ENCODE measurements around the gene KIAA1328. TPM values are rescaled to one million over a fixed set of nuclear protein-coding genes. Genes with fewer than 3 reads are reported as not detected.

KIAA1328 gene
- total RNA-seq, 4 donors from 2014 or later = 16.1 to 32.0 (median 20.1) TPM

GRCh38 chr18:36888778-36889177 is 59.9 kb downstream of the KIAA1328 start:
- intact Hi-C loops (cut with DNase I; ENCODE audit: low total_unique reads) = no loop called here
- TF ChIP-seq CTCF (IDR thresholded peaks at IDR 0.05) (no peak), POLR2A (IDR thresholded peaks at IDR 0.05) (no peak)
- no peak overlapping the region for H3K4me3 ChIP-seq (ENCODE audit: low read depth, poor library complexity, severe bottlenecking)
- no peak for DNase-seq (ENCODE audit: low spot score in 2 of 2)

- no peak for DNase-seq (ENCODE audit: low spot score in 2 of 2)
- TF ChIP-seq CTCF (IDR thresholded peaks at IDR 0.05) = no peak
- no peak for TF ChIP-seq POLR2A (IDR thresholded peaks at IDR 0.05)
- no peak overlapping the region for H3K4me3 ChIP-seq (ENCODE audit: low read depth, poor library complexity, severe bottlenecking)
- intact Hi-C loops (cut with DNase I; ENCODE audit: low total_unique reads) = no loop called here
- 74 to 90% methylated on average over 1 of the region's 1 CpG for whole genome bisulfite sequencing, 2 donors
Observed at GRCh38 chr18:36889321-36889720, 60.4 kb downstream of the KIAA1328 start.

- no peak overlapping the region for H3K4me3 ChIP-seq (ENCODE audit: low read depth, poor library complexity, severe bottlenecking)
- no peak for DNase-seq (ENCODE audit: low spot score in 2 of 2)
- TF ChIP-seq CTCF (IDR thresholded peaks at IDR 0.05) (no peak), POLR2A (IDR thresholded peaks at IDR 0.05) (no peak)
- intact Hi-C loops (cut with DNase I; ENCODE audit: low total_unique reads) = no loop called here
Observed at GRCh38 chr18:36889742-36890141, 60.8 kb downstream of the KIAA1328 start.

DNA sequence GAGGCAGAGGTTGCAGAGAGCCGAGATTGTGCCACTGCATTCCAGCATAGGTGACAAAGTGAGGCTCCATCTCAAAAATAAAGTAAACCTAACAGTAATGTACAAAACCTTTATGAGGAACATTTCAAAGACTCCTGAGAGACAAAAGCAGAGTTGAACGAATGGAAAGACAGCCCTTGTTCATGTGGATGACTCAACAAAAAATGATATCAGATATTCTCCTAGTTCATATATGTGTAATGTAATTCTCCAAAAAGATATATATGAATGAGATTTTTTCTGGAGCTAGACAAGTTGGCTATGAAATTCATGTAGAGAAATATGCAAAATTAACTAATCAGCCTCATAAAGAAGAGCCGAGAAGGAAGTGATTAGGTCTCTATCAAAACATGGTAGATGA is 61.7 kb downstream of the KIAA1328 start:
- 95 to 98% methylated on average over 3 of the region's 3 CpGs for WGBS, 2 donors
- DNase-seq (ENCODE audit: low spot score in 2 of 2) = no peak
- intact Hi-C loops (cut with DNase I; ENCODE audit: low total_unique reads) = no loop called here
- TF ChIP-seq POLR2A (IDR thresholded peaks at IDR 0.05) (no peak), CTCF (IDR thresholded peaks at IDR 0.05) (no peak)
- H3K4me3 ChIP-seq (ENCODE audit: low read depth, poor library complexity, severe bottlenecking) = no peak overlapping the region

DNA sequence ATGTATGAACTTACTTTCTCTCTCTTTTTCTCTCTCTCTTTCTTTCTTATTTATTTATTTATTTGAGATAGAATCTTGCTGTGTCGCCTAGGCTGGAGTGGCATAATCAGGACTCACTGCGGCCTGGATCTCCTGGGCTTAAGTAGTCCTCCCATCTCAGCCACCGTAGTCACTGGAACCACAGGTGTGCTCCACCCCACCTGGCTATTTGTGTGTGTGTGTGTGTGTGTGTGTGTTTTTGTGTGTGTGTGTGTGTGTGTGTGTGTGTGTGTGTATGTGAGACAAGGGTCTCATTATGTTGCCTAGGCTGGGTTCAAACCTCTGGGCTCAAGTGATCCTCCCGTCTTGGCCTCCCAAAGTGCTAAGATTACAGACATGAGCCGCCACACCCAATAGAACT is 64.3 kb downstream of the KIAA1328 start:
- intact Hi-C loops (cut with DNase I; ENCODE audit: low total_unique reads) = no loop called here
- 96 to 97% methylated on average over 5 of the region's 5 CpGs for WGBS, 2 donors
- H3K4me3 ChIP-seq (ENCODE audit: low read depth, poor library complexity, severe bottlenecking) = no peak overlapping the region
- no peak for TF ChIP-seq CTCF (IDR thresholded peaks at IDR 0.05)
- no peak for TF ChIP-seq POLR2A (IDR thresholded peaks at IDR 0.05)
- no peak for DNase-seq (ENCODE audit: low spot score in 2 of 2)

GRCh38 chr18:36895606-36896005 is 66.7 kb downstream of the KIAA1328 start:
- no peak overlapping the region for H3K4me3 ChIP-seq (ENCODE audit: low read depth, poor library complexity, severe bottlenecking)
- intact Hi-C loops (cut with DNase I; ENCODE audit: low total_unique reads) = no loop called here
- DNase-seq (ENCODE audit: low spot score in 2 of 2) = no peak
- WGBS, 2 donors = 91 to 92% methylated on average over 4 of the region's 4 CpGs
- TF ChIP-seq CTCF (IDR thresholded peaks at IDR 0.05) (no peak), POLR2A (IDR thresholded peaks at IDR 0.05) (no peak)

Measured in lower leg skin (tissue), 4 donors.